Pulmonary artery endothelial cell (primary cell): ENCODE data around the gene RHBDL1. TPM values are rescaled to one million over a fixed set of nuclear protein-coding genes. Genes with fewer than 3 reads are reported as not detected.
"Not testable (repeated sequence)": the region's sequence is repeated elsewhere in the genome, so short reads cannot be mapped to it uniquely, and the experiment has no call there.

Source experiments
- DNase-seq: peaks from one replicate; pipeline ENCODE4 v3.0.0-alpha.2; 2011; ENCODE audit warnings: low read depth, low spot score
- total RNA-seq: library from RNA; depleted of rRNA; stranded (reverse); fragments of >200 nt; gene quantifications from 2 replicates; pipeline ENCODE4 v1.2.3, GENCODE V29; 2014

RHBDL1 gene
- total RNA-seq, 1 donor from 2014 or later, result 0.73 TPM

DNA sequence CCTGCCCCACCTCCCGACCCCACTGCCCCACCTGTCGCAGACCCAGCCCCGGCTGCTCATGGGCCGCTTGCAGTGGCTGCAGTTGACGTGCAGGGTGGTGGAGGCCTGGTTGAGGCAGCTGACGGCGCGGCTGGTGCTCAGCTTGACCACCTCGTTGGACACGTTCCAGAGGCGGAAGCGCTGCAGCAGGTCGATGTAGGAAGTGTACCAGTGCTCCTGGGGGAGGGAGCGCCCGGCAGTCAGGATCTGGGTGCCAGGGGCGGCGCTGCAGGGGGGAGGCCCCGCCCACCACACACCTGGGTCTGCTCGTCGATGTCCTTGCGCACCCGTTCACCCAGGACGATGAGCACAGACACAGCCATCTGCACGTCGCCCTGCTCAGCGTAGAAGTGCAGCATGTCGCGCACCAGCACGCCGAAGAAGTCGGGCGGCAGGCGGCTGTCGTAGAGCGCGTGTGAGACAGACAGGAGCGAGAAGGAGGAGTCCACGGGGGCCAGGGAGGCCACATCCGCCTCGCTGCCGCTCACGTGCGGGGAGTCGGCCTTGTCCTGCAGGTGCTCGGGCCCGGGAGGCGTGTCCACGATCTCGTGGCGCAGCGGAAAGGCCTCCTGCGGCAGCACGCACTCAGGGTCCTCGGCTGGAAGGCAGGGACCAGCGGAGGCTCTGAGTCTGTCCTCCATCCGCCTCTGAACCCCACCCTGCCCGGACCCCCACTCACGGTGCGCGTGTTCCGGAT lies 9.7 kb downstream of the RHBDL1 start:
- DNase-seq, result no peak

- DNase-seq, result no peak
Measured at GRCh38 chr16:685967-686366, 10.5 kb downstream of the RHBDL1 start.

DNA sequence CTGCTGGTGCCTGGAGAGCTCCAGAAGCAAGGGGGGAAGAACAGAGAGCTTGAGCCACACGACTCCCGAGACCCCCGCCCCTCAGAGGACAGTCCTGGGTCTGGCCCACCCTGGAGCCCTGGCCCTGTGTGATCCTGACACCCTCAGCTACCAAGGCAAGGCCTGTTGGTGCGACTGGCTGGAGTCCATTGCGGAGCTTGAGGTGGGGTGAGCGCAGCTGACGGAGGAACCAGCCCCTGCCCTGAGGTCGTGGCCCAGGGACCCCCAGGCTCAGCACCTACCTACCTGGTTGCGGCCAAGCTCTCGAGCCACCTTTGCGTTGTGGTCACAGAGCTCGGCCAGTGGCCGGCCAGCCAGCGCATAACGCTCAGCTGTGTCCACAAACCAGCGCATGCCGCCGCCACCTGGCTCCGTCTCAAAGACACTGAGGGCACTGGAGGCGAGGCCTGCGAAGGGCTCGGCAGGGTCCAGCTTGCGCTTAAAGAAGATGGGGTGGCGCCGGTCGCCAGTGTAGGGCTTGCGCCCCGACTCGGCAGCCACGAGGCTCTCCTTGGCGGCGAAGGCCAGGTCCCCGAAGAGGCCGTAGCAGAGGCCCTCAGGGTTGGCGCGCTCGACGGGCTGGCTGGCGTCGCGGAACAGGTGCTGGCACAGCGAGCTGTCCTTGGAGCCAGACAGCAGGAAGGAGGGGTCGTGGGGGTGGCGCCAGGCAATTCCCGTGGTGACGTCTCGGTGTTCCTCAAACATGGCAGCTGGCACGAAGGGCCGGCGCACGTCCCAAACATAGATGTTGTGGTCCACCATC lies 11.2 kb downstream of the RHBDL1 start:
- no peak for DNase-seq

- DNase-seq, result no peak
Measured at GRCh38 chr16:687499-687898, 12.0 kb downstream of the RHBDL1 start.

- no peak for DNase-seq
Measured at GRCh38 chr16:689175-689897, 13.9 kb downstream of the RHBDL1 start.

DNA sequence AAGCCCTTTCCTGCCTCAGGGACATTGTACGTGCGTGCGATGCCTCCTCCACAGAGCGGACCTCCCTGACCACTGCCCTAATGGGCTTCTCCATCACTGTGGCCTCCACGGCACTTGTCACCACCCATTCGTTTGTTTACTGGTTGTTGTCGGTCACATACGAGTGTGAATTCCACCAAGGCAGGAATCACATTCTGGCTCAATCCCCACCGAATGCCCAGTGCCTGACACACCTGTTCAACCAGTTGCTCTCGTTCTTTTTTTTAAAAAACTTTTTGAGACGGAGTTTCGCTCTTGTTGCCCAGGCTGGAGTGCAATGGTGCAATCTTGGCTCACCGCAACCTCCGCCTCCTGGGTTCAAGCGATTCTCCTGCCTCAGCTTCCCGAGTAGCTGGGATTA lies 15.8 kb downstream of the RHBDL1 start:
- not testable (repeated sequence) for DNase-seq

DNA sequence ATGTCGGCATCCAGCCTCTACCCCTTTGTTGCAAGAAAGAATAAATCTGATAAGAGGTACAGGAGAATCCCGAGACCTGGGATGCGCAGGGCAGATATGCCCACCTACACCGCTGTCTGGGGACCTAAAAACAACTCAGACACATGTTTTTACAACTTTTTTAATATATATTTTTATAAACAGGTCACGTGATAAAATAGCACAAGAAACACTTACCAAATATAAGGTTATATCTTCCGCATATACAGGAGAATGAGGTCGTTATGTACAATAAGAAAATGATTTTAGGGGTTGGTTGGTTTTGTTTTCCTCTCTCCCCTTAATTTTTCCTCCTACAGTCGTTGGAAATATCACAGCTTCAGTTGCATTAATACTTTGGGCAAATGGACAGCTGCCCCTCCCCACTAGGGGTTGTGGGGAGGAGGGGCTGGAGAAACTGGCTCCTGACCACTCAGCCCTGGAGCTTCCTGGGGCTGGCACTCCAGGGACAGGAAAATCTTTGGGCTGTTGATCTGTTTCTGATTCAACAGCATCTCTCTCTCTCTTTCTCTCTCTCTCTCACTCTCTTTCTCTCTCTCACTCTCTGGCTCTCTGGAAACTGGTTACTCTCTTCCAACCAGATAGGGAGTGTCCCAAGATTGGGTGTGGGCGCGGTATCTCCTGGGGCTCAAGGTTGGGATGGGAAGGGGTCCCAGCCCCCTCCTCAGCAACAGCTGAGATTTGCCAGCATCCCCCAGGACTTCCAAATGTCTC lies 17.1 kb downstream of the RHBDL1 start:
- no peak for DNase-seq

DNA sequence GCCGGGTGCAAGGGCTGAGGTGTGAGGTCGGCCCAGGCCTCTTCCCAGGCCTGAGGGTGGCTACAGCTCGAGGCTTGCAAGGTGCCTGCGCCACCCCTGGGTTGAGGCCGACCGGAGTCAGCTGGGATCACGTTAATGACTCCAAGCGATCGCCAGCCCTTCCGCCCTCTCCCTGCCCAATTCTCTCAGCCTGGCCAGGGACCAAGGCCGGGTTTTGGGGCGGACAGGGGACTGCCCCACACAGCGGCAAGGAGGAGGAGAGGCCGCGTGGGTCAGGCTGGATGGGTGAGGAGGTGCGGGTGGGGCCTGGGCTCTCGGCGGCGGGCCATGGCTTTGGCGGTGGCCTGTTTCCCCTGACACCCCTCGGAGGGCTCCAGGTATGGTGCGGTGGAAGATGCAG lies 17.9 kb downstream of the RHBDL1 start:
- no peak for DNase-seq

GRCh38 chr16:693766-694165 lies 18.3 kb downstream of the RHBDL1 start:
- DNase-seq, result no peak

GRCh38 chr16:694187-694862 lies 18.9 kb downstream of the RHBDL1 start:
- no peak for DNase-seq

DNA sequence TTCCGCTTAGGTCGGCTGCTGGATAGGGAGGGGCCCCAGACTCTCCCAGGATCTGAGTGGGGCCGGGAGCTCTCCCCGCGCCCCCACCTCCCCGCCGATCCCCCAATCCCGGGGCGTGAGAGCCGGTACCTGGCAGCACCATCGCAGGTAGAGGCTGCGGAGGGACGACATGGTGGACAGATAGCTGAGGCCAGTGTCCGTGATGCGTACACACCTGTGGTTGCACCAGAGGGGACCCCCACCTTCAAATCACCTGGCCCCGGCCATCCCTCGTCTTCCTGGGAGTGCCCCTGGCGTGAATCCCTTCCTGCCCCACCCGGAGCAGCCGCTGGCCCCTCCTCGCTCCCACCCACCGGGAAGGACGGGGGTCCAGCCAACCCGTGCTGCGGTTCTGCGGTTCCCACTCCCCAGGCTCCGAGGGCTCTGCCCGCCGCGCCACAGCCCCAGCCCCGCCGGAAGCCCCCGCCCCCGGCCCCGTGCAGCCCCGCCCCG lies 19.4 kb downstream of the RHBDL1 start:
- no peak for DNase-seq

DNA sequence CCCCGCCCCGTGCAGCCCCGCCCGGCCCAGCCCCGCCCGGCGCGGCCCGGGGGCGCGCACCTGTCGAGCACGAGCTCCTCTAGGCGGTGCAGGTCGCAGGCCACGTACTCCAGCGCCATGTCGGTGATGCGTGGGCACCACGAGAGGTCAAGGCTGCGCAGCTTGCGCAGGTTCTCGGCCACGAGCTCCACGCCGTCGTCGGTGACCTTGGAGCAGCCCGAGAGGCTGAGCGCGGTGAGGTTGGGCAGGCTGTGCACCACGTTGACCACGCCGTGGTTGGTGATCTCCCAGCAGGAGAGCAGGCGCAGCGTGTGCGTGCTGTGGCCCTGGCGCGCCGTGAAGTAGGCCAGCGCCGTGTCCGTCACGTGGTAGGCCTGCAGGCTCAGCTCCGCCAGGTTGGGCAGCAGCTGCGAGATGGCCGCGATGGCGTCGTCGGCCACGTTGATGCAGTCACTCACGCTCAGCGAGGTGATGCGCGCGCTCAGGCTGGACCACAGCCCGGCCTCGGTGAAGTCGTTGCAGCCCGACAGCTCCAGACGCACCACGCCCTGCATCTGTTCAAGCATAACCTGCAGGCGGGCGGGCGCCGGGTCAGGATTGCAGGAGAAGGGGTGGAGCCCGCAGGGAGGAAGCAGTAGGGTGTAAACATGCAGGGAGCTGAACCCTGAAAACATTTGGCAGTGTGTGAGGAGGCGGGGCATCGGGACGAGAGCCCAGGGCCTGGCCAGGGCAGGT lies 20.1 kb downstream of the RHBDL1 start:
- no peak for DNase-seq

GRCh38 chr16:698911-699671 lies 23.6 kb downstream of the RHBDL1 start:
- no peak for DNase-seq

DNA sequence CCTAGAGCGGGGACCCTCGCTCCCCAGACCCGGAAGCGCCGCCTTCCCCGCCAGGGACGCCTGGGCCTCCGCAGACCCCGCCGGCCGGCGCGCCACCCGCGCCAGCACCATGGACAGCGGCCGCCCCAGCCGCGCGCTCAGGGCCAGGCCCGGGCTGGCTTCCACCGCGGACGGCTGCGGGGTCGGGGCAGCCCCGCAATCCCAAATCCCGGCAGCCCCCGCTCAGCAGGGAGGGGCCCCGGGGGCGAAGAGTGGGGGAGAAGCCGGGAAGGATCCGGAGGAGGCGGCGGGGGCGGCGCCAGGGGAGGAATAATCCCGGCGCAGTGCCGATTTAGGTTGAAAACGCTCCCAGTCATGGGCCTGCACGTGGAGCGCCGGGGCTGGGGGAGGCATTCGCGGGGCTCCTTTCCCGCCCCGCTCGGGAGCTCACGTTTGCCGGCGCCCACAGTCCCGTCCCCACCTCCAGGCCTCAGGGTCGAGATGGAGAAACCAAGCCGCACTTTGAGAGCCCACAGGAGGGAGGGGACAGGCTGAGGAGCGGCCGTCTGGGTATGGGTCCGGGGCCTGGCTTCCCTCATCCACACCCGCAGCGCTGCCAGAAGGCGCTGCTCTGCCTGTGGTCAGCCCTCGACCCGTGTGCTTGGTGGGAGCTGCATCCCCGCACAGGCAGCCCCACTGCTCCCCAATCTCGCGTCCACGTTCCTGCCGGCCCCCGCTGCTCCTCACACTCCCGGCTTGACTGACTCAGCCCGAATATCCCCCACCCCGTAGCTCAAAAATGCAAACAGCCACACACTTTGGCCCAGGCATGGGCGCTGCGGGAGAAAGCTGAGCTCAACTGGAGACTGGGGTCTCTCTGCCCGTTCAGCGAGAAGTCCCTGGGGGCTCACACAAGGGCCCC lies 25.5 kb downstream of the RHBDL1 start:
- DNase-seq, result no peak

DNA sequence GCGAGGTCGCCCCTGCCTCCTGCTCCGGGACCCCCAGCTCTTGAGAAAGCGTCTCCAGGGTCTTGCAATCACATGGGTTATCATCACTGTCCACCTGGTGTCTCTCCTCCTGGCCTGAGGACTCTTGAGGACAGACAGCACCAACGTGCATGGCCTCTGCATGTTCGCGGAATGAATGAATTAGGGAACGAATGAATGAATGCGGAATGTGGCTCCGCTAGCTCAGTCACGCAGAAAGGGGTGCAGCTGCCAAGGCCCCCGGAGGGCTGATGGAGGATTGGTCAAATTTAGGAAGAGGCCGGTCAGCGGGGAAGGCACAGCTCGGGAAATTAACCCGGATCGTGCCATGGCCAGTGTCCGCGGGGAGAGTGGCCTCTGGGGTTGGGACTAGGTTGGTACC lies 26.9 kb downstream of the RHBDL1 start:
- no peak for DNase-seq

- DNase-seq, result no peak
Measured at GRCh38 chr16:703406-703805, 27.9 kb downstream of the RHBDL1 start.

GRCh38 chr16:704047-704446 lies 28.6 kb downstream of the RHBDL1 start:
- DNase-seq, result no peak
